ENCODE measurements around the gene ADD2. TPM values are rescaled to one million over a fixed set of nuclear protein-coding genes. Genes with fewer than 3 reads are reported as not detected.

Gene ADD2
- total RNA-seq, 1 donor from 2014 or later = 0.95 TPM

- DNase-seq (ENCODE audit: low spot score) = no peak
Measured at GRCh38 chr2:70703900-70704549, 64.0 kb downstream of the ADD2 start.

DNA sequence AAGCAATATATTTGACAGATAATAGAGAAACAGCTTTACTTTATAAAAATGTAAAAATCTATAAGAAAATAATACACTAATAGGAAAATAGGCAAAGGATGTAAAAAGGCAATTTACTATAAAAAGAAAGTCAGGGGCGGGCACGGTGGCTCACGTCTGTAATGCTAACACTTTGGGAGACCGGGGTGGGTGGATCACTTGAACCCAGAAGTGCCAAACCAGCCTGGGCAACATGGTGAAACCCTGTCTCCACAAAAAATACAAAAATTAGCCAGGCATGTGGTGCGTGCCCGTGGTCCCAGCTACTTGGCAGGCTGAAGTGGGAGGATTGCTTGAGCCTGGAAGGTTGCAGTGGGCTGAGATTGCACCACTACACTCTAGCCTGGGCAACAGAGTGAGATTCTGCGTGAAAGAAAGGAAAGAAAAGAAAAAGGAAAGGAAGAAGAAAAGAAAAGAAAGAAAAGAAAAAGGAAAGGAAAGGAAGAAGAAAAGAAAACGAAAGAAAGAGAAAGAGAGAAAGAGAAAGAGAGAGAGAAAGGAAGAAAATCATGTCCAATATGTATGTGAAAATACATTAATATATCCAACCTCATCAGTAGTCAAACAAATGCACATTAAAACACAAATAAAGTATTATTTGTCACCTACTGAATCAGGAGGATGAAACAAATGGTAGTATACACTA lies 65.1 kb downstream of the ADD2 start:
- DNase-seq (ENCODE audit: low spot score) = no peak

DNA sequence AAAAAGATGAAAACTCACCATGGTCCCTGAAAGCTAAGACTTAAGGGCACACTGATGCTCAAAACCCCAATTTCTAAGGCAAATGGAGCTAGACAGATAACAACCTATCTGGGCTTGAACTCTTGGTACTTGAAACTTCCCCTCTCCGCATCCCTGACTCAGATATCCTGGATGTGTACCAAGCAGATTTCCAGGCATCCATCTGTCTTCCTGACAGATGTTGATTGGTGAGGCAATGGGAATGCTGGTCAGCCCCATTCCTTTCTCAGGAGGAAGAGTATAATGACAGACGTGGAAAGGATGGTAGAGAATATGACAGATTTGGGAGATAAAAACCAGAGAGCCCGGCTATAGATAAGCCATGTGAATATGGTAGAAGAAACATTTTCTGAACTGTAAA lies 69.2 kb downstream of the ADD2 start:
- no peak for DNase-seq (ENCODE audit: low spot score)

GRCh38 chr2:70697603-70698383 lies 70.2 kb downstream of the ADD2 start:
- DNase-seq (ENCODE audit: low spot score) = no peak

DNA sequence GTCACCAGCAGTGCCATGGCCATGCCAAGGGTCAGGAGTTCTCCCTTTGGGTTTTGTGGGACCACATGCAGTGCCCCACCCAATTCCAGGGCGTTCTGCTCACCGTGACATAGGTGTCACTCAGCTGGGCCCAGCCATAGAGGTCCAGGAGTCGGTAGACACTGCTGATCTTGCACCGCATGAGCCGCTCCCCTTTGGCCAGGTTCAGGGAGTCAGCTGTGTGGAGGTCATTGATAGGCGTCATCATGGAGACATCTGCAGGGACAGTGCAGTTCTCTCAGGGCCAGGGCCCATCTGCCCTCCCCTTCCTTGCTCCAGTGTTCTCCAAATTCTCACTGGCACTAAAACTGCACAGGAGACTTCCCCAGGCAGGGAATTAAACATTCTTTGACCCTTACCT lies 71.9 kb downstream of the ADD2 start:
- no peak for DNase-seq (ENCODE audit: low spot score)

- no peak for DNase-seq (ENCODE audit: low spot score)
Measured at GRCh38 chr2:70692256-70692655, 75.7 kb downstream of the ADD2 start.

DNA sequence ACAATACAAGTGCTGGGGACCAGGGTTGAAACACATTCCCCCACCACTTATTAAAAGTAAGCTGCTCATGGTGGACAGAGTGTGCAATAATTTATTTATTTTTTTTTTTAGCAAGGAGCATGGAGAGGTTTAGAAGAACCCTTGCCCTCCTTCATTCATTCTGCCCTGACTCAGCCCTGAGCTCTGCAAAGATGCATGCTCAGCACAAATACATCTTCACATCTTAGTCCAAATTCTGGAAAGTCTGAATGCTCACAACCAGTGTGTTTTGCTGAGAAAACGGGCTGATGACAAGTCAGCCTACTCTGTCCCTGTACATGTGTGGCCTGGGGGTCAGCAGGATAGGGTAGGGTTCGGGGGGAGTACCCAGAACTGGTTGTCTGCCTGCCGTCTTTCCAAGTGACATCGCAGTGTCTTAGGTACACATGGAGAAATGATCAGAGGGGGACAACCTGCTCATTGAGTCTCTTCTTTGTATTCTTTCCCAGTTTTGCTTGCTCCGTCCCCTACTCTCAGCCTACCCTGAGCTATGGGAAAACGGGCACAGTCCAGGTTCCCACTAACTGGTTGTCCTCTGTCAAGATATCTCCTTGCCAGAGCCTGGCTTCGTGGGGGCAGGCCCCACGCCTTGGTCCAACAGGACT lies 76.4 kb downstream of the ADD2 start:
- no peak for DNase-seq (ENCODE audit: low spot score)

DNA sequence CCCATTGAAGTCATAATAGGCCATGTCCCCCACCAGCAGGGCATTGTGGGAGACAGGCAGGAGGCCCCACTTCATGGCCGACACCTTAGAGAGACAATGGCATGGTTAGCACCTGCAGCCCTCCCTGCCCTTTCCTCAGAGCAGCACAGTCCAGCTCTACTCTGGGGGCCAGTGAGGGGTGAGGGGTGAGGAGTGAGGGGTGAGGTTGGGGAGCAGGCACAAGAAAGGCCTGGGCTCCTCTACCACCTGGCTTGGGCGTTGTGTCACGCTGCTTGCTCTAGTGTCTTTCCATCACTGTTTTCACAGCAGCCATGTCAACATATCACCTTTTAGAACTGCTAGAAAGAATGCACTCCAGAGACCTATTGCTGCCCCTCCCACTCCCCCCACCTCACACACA lies 77.2 kb downstream of the ADD2 start:
- no peak for DNase-seq (ENCODE audit: low spot score)

DNA sequence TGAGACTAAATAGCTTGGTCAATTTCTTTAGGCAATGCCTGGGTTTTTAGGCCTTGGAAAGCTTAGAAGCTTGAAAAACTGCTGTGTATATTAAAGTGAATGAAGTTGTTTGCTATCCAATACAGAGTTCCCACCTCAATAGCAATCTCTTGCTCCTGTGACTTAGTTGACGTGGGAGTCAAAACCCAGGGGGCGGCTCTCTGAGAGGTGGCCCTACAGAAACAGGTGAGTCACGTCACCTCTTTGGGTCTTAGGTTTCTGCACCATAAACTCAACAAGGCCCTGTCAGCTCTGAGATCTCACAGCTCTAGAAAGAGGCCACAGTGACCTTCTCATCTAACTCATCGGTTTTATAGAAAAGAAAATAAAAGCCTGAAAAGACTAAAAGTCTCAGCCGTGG lies 79.6 kb downstream of the ADD2 start:
- DNase-seq (ENCODE audit: low spot score) = no peak

DNA sequence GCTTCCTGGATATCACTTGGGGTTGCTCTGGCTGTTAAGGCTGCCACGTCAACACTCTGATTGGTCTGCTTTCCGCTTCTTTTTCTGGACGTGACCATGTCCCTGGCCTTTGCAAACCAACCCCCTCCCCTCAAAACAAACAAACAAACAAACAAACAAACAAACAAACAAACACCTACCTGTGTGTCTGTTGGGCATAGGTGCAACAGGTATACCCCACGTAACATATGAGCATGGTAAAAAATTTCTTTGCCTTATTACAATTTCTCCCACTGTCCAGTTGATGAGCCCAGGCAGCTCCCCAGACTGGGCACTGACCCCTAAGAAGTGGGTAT lies 80.6 kb downstream of the ADD2 start:
- no peak for DNase-seq (ENCODE audit: low spot score)

- DNase-seq (ENCODE audit: low spot score) = no peak
Measured at GRCh38 chr2:70686577-70687460, 81.2 kb downstream of the ADD2 start.

GRCh38 chr2:70685771-70686171 lies 82.2 kb downstream of the ADD2 start:
- no peak for DNase-seq (ENCODE audit: low spot score)

GRCh38 chr2:70684846-70685622 lies 83.0 kb downstream of the ADD2 start:
- DNase-seq (ENCODE audit: low spot score) = no peak

GRCh38 chr2:70683455-70683854 lies 84.5 kb downstream of the ADD2 start:
- no peak for DNase-seq (ENCODE audit: low spot score)

DNA sequence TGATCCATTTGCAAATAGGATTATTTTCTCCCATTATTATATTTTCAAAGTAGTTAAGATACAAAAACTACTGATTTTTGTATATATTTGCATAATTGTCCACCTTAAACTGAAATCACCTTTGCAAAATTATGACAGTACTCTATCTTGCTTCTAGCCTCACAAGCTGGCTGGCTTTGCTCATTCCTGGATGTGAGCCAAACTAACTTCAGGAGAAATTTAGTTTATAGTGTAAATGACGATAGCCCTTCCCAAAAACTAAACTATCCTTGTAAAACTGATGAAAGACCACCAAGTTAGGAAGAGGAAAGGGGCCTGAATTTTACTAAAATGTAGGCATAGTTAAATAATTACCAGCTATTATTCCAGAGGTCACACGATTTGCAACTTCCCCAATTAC lies 87.3 kb downstream of the ADD2 start:
- no peak for DNase-seq (ENCODE audit: low spot score)

GRCh38 chr2:70679259-70679658 lies 88.7 kb downstream of the ADD2 start:
- DNase-seq (ENCODE audit: low spot score) = no peak

DNA sequence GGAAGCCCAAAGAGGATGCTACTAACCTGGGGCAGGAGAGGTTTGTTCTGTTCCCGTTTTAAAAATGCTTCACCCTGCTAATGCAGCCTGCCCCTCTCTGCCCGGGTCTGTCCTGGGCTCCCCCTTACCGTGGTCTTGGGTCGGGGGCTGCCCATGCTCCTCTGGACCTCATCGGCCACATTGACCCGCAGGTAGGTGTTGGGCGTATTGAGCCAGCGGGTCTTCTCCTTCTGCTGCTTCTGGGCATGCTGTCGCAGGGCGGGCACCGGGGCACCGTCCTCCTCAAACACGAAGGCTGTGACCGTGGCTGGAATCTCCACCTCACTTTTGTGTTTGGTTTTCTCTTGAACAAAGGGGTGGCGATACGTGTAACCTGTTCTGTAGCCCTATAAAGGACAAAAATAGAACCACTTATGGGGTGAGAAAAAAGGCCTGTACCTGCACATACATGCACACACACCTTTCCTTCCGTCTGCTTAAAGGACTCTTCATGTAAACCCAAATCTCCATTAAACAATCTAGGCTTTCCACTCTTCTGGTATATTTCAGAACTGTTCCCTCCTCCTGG lies 89.3 kb downstream of the ADD2 start:
- no peak for DNase-seq (ENCODE audit: low spot score)

DNA sequence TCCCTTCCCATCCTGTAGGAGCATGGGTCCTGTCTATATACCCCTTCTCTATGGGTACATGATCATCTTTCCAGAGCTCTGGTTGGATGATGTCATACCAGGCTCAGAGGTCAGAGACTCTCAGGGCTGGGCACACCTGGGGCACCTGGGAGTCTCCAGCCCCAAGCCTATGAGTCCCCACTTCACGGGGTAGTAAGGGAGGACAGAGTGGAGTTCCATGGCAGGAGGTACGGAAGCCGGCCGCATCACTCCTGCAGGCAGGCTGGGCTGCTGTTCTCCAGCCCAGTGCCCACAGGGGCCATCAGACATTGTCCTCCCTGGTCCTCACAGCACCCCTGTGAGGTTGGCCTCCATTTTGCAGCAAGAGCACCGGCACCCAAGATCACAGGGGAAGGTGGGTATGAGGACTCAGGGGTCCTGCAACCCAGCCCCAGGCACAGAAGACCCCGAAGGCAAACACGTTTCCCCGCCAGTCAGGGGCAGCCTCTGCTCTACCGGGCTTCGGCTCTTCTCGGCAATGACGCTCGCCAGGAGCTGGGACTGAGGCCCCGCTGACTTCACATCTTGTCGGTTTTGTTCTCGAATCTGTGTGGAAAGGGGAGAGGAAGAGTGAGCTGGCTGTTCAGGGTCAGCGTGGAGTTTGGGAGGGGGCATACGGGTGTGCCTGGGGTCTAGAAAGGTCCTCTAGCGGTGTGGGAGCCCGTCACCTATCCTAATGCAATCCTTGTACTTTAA lies 91.5 kb downstream of the ADD2 start:
- DNase-seq (ENCODE audit: low spot score) = no peak

DNA sequence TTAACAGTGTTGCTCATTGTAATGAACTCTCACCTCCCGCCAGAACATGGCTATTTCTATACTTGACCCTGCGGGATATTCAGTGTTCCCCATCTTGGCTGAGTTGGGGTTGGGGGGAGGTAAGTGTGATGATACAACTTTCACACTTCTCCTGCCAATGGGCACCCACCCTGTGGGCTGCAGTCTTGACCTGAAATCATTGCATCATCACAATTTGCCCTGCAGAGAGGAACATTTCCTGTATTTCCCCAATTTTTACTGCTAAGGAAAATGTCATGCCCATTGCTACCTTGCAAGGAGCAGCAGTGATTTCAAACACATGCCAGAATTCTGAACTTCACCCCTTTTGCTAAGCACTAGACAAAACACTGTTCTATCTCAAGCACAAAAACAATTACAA lies 92.1 kb downstream of the ADD2 start:
- DNase-seq (ENCODE audit: low spot score) = no peak
